Measurements from ENCODE around the gene GALNT18. TPM values are rescaled to one million over a fixed set of nuclear protein-coding genes. Genes with fewer than 3 reads are reported as not detected.

GALNT18 gene
- total RNA-seq, 1 donor from 2014 or later: 46.4 TPM

DNA sequence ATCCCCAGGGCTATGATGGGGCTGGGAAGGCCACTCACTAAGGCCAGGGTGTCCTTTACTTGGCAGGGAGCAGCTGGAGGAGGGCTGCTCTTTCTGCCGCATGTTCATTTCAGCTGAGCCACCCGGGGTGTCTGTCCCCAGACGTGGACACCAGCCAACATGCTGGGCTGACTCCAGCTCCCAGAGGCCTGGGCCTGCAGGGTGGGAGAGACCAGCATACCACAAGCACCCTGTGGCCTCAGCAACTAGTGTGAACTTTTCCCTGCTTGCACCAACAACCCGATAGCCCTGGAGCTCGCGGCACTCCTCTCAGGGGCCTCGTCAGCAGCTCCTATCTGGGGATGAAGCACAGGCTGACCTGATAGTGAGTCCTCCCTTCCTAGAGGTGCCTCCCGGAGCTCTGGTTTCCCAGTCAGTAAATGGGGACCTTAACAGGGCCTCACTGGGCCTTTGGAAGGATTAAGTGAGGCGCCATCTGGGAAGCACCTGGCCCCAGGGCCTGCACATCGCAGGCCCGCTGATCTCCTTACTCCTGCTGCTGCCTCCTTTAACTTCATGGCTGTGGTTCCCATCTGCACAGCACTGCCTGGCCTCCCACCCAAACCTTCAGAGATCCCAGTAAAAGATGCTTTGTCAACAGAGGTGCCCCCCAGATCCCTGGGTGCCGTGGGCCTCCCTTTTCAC lies 83.4 kb downstream of the GALNT18 start:
- peak; percentile 18 to 25 for ATAC-seq
- Histone ChIP-seq H3K27ac (peak overlapping the region; percentile 46), H3K36me3 (no peaks in the 10 kb centered on the region), H3K4me1 (peaks cover 50% of the 10 kb centered on the region), H3K27me3 (ENCODE audit: low read depth) (no peaks in the 10 kb centered on the region), H3K4me3 (no peak overlapping the region), H3K9me3 (no peaks in the 10 kb centered on the region)
- TF ChIP-seq, protein P1, sequence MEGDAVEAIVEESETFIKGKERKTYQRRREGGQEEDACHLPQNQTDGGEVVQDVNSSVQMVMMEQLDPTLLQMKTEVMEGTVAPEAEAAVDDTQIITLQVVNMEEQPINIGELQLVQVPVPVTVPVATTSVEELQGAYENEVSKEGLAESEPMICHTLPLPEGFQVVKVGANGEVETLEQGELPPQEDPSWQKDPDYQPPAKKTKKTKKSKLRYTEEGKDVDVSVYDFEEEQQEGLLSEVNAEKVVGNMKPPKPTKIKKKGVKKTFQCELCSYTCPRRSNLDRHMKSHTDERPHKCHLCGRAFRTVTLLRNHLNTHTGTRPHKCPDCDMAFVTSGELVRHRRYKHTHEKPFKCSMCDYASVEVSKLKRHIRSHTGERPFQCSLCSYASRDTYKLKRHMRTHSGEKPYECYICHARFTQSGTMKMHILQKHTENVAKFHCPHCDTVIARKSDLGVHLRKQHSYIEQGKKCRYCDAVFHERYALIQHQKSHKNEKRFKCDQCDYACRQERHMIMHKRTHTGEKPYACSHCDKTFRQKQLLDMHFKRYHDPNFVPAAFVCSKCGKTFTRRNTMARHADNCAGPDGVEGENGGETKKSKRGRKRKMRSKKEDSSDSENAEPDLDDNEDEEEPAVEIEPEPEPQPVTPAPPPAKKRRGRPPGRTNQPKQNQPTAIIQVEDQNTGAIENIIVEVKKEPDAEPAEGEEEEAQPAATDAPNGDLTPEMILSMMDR (IDR thresholded peaks at IDR 0.05): no peak
- intact Hi-C loops (cut with DNase I): no loop called here
- DNase-seq: no peak

DNA sequence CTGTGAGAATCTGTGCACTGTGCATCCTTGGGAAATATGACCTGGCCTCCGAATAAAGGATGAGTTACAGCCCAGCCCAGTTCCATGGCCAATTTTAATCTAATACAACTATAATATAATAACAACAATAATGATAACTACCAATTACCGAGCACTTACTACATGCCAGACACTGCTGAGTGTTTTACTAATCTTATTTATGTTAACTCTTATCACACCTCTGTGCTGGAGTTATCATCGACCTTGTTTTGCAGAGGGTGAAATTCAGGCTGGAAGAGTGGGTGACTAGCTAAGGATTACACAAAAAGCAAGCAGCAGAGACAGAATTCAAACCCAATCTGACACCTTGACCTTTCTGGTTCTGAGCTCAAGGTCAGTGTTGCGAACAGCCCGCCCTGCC lies 83.9 kb downstream of the GALNT18 start:
- Histone ChIP-seq H3K27me3 (ENCODE audit: low read depth) (no peaks in the 10 kb centered on the region), H3K9me3 (no peaks in the 10 kb centered on the region), H3K4me3 (no peak overlapping the region), H3K4me1 (peaks cover 48% of the 10 kb centered on the region), H3K36me3 (no peaks in the 10 kb centered on the region), H3K27ac (peak overlapping the region; percentile 46)
- no peak for ATAC-seq
- TF ChIP-seq, protein P1 (IDR thresholded peaks at IDR 0.05): no peak
- intact Hi-C loops (cut with DNase I): no loop called here
- no peak for DNase-seq

DNA sequence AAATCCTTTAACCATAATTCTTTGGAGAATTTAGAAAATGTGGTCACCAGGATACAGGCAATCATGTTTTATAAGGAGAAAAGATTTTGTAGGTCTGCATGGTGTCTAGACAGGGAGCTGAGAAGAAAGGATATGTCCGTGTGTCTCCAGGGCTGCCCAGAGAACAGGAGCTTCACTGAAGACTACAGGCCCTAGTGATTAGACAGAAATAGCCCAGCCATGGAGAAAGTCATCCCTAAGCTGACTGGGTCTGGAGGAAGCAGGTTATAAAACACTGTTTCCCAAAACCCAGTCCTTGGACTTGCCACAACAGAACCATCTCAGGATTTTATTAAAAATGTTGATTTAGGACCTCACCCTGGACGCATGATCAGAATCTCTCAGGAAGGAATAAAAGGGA lies 84.4 kb downstream of the GALNT18 start:
- TF ChIP-seq, protein P1 (IDR thresholded peaks at IDR 0.05): no peak
- no peak overlapping the region for H3K4me3 ChIP-seq
- intact Hi-C loops (cut with DNase I): no loop called here
- no peak for DNase-seq
- no peaks in the 10 kb centered on the region for H3K27me3 ChIP-seq (ENCODE audit: low read depth)
- no peak overlapping the region for H3K27ac ChIP-seq
- no peak for ATAC-seq
- no peaks in the 10 kb centered on the region for H3K9me3 ChIP-seq
- H3K4me1 ChIP-seq: peaks cover 48% of the 10 kb centered on the region
- no peaks in the 10 kb centered on the region for H3K36me3 ChIP-seq

DNA sequence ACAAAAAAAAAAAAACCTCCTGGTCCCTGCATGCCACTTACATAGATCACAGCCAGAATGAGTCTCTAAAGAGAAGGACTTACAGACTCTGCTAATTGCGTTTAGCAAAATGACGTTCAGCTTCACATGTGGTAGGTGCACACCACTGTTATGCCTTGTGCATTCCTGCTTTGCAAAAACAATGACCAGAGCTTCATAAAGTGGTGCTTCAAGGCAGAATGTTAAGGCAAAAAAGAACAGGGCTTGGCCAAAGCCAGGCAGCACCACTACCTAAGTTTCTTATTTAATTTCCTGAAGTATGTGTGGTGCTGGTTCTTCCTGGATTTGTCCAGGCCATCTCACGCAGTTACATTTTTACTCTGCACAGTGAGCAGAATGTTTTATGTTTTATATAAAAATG lies 85.2 kb downstream of the GALNT18 start:
- peak overlapping the region; percentile 31 for H3K27ac ChIP-seq
- H3K36me3 ChIP-seq: no peaks in the 10 kb centered on the region
- no peak for DNase-seq
- intact Hi-C loops (cut with DNase I): no loop called here
- no peaks in the 10 kb centered on the region for H3K27me3 ChIP-seq (ENCODE audit: low read depth)
- TF ChIP-seq, protein P1 (IDR thresholded peaks at IDR 0.05): no peak
- peaks cover 51% of the 10 kb centered on the region for H3K4me1 ChIP-seq
- H3K9me3 ChIP-seq: no peaks in the 10 kb centered on the region
- ATAC-seq: peak; percentile 26 to 41
- H3K4me3 ChIP-seq: no peak overlapping the region

DNA sequence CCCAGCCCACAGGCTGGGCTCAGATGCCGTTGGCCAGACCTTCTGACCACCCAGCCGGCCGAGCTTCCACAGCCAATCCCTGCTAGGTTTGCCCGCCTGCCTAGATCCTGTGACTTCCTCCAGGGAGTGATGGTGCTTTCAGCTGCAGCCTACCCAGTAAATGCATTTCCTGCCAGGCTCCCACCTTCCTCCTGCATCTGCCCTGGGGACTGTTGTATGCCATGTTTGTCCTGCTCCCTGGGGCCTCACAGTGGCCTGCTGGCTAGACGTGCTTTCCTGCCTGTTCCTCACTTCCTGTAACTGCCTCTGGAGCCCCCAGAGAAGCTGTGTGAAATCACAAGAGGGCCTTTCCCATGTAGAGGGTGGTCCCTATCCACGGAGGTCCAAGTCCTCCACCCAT lies 86.2 kb downstream of the GALNT18 start:
- H3K36me3 ChIP-seq: no peaks in the 10 kb centered on the region
- no peak overlapping the region for H3K27ac ChIP-seq

More for the DNA sequence above, 86.2 kb downstream of the GALNT18 start:
- DNase-seq (no peak), ATAC-seq (peak in 1 of 2 donors; percentile 3)
- Histone ChIP-seq H3K9me3 (no peaks in the 10 kb centered on the region), H3K27me3 (ENCODE audit: low read depth) (no peaks in the 10 kb centered on the region), H3K4me3 (no peak overlapping the region), H3K4me1 (peaks cover 62% of the 10 kb centered on the region)
- intact Hi-C loops (cut with DNase I): no loop called here
- TF ChIP-seq, protein P1 (IDR thresholded peaks at IDR 0.05): no peak
